IPS-15b (cell line): ENCODE measurements around the gene RC3H2.

ENCODE experiments used
- H3K27me3 ChIP-seq: one replicate; pipeline ENCODE4 v1.6.1; 2013; ENCODE audit warnings: low read length; ENCODE audit not compliant: control insufficient read depth, insufficient read depth
- H3K36me3 ChIP-seq: one replicate; pipeline ENCODE4 v1.6.1; 2013; ENCODE audit warnings: low read length; ENCODE audit not compliant: control insufficient read depth, insufficient read depth
- H3K4me1 ChIP-seq: one replicate; pipeline ENCODE4 v1.6.1; 2013; ENCODE audit warnings: mild to moderate bottlenecking, low read length; ENCODE audit not compliant: control insufficient read depth, insufficient read depth
- H3K4me3 ChIP-seq: one replicate; pipeline ENCODE4 v1.5.1; 2013; ENCODE audit warnings: low read depth, low read length
- H3K9ac ChIP-seq: one replicate; pipeline ENCODE4 v1.6.1; 2013; ENCODE audit warnings: low read depth, mild to moderate bottlenecking, low read length
- H3K9me3 ChIP-seq: one replicate; pipeline ENCODE4 v1.6.1; 2013; ENCODE audit warnings: mild to moderate bottlenecking, low read length; ENCODE audit not compliant: control insufficient read depth, insufficient read depth

RC3H2 gene

GRCh38 chr9:122940749-122941581 lies 35.8 kb upstream of the RC3H2 start, which contains the start of gene RABGAP1:
Gene RABGAP1, plus strand, starts transcription at chr9:122941020. Its CDS starts 16,040 bp downstream, at chr9:122957060.
- Histone ChIP-seq H3K9ac (peak within 1 kb of the TSS; percentile 84), H3K36me3 (no peaks in the 10 kb centered on the region), H3K4me1 (peaks cover 1% of the 10 kb centered on the region), H3K27me3 (no peaks in the 10 kb centered on the region), H3K9me3 (no peaks in the 10 kb centered on the region), H3K4me3 (peak within 1 kb of the TSS; percentile 94)

GRCh38 chr9:122940454-122940748 lies 35.2 kb upstream of the RC3H2 start:
- Histone ChIP-seq H3K27me3 (no peaks in the 10 kb centered on the region), H3K9me3 (no peaks in the 10 kb centered on the region), H3K4me3 (peak overlapping the region; percentile 71), H3K36me3 (no peaks in the 10 kb centered on the region), H3K4me1 (no peaks in the 10 kb centered on the region), H3K9ac (peak overlapping the region; percentile 41)

- no peak overlapping the region for H3K4me3 ChIP-seq
- no peaks in the 10 kb centered on the region for H3K36me3 ChIP-seq
- H3K9ac ChIP-seq: no peak overlapping the region
- no peaks in the 10 kb centered on the region for H3K27me3 ChIP-seq
- H3K9me3 ChIP-seq: no peaks in the 10 kb centered on the region
- H3K4me1 ChIP-seq: no peaks in the 10 kb centered on the region
Measured at GRCh38 chr9:122939601-122940000, 34.4 kb upstream of the RC3H2 start.

- no peak overlapping the region for H3K9ac ChIP-seq
- H3K36me3 ChIP-seq: no peaks in the 10 kb centered on the region
- no peaks in the 10 kb centered on the region for H3K4me1 ChIP-seq
- H3K27me3 ChIP-seq: no peaks in the 10 kb centered on the region
- H3K4me3 ChIP-seq: no peak overlapping the region
- no peaks in the 10 kb centered on the region for H3K9me3 ChIP-seq
Measured at GRCh38 chr9:122936883-122937282, 31.7 kb upstream of the RC3H2 start.

DNA sequence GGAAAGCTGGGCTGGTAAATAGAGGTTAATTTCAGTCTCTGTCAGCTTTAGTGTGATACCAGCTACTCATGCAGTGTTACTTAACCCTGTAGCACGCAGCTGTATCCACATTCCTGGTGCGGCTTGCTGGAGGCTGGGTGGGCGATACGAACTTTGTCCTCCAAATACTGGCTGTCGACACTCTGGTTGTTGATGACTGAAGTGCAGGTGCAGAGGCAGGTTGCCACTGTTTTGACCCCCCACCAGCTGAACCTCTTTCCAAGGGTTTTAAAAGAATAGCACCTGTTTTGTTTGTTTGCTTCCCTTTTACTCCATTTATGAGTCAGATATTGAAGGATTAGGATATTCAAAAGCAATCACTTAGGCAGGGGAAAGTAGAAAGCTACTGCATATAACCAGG lies 31.3 kb upstream of the RC3H2 start:
- Histone ChIP-seq H3K9ac (no peak overlapping the region), H3K36me3 (no peaks in the 10 kb centered on the region), H3K9me3 (no peaks in the 10 kb centered on the region), H3K27me3 (no peaks in the 10 kb centered on the region), H3K4me1 (no peaks in the 10 kb centered on the region), H3K4me3 (no peak overlapping the region)

- Histone ChIP-seq H3K9me3 (no peaks in the 10 kb centered on the region), H3K36me3 (no peaks in the 10 kb centered on the region), H3K9ac (peak within 1 kb of the TSS; percentile 97), H3K27me3 (no peaks in the 10 kb centered on the region), H3K4me3 (peak within 1 kb of the TSS; percentile 99), H3K4me1 (peaks cover 6% of the 10 kb centered on the region)
Measured at GRCh38 chr9:122931226-122932121, 26.3 kb upstream of the RC3H2 start, which contains the start of gene ZBTB26. Gene ZBTB26, minus strand, starts transcription at chr9:122931512. Its CDS starts 11,578 bp downstream, at chr9:122919934.

GRCh38 chr9:122930541-122931225 lies 25.5 kb upstream of the RC3H2 start:
- peak overlapping the region; percentile 55 for H3K9ac ChIP-seq
- no peaks in the 10 kb centered on the region for H3K9me3 ChIP-seq
- H3K36me3 ChIP-seq: no peaks in the 10 kb centered on the region
- peak overlapping the region; percentile 99 for H3K4me3 ChIP-seq
- H3K27me3 ChIP-seq: no peaks in the 10 kb centered on the region
- peaks cover 6% of the 10 kb centered on the region for H3K4me1 ChIP-seq

- H3K9me3 ChIP-seq: no peaks in the 10 kb centered on the region
- no peak overlapping the region for H3K9ac ChIP-seq
- peaks cover 6% of the 10 kb centered on the region for H3K4me1 ChIP-seq
- H3K4me3 ChIP-seq: peak overlapping the region; percentile 99
- no peaks in the 10 kb centered on the region for H3K27me3 ChIP-seq
- H3K36me3 ChIP-seq: no peaks in the 10 kb centered on the region
Measured at GRCh38 chr9:122929796-122930354, 24.7 kb upstream of the RC3H2 start.

DNA sequence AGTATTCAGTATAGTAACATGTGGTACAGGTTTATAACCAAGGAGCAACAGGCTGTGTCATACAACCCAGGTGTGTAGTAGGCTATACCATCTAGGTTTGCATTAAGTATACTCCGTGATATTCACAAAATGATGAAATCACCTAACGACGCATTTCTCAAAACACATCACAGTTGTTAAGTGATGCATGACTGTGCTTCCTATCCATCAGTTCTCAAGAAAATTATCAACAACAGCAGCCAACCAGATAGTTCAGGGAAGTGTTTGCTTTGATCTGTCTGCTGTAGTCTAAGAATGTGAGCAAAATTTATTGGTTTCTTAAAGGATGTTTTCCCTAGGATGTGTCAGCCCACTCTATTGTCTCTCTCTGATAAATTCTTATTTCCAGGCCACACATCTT lies 18.8 kb upstream of the RC3H2 start:
- Histone ChIP-seq H3K27me3 (no peaks in the 10 kb centered on the region), H3K36me3 (no peaks in the 10 kb centered on the region)

GRCh38 chr9:122922713-122923112 lies 17.6 kb upstream of the RC3H2 start:
- no peaks in the 10 kb centered on the region for H3K36me3 ChIP-seq
- no peaks in the 10 kb centered on the region for H3K27me3 ChIP-seq
- H3K9ac ChIP-seq: no peak overlapping the region
- no peaks in the 10 kb centered on the region for H3K9me3 ChIP-seq
- no peak overlapping the region for H3K4me3 ChIP-seq
- H3K4me1 ChIP-seq: peaks cover 11% of the 10 kb centered on the region

More for the DNA sequence above, 18.8 kb upstream of the RC3H2 start:
- no peak overlapping the region for H3K4me3 ChIP-seq
- no peak overlapping the region for H3K9ac ChIP-seq
- peaks cover 11% of the 10 kb centered on the region for H3K4me1 ChIP-seq
- H3K9me3 ChIP-seq: no peaks in the 10 kb centered on the region

DNA sequence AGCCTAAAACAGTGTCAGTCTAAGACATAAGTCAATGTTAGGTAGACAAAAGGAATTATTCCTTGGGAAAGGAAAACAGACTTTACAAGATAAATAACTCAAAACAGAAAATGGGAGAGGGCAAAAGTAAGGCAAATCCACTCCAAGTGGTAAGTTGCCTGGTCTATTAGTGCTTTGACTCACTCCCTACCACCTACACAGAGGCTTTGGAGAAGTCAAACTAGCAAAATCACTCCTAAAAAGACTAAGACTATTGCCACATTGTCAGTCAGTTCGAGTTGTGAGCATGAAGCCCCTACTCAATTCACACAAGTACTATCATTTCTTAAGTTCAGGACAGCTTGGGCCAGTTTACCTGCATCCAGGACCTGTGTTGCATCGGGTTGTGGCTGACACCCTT lies 13.2 kb upstream of the RC3H2 start:
- Histone ChIP-seq H3K36me3 (no peaks in the 10 kb centered on the region), H3K27me3 (no peaks in the 10 kb centered on the region), H3K4me3 (no peak overlapping the region), H3K9me3 (no peaks in the 10 kb centered on the region), H3K4me1 (peaks cover 9% of the 10 kb centered on the region), H3K9ac (no peak overlapping the region)
